Sigmoid colon (tissue), 7 donors: ENCODE measurements around the gene CCNY. TPM values are rescaled to one million over a fixed set of nuclear protein-coding genes. Genes with fewer than 3 reads are reported as not detected.

Source experiments
- DNase-seq: peaks from one replicate; pipeline ENCODE4 v3.0.0-alpha.2; 2019
- H3K27ac ChIP-seq, 4 donors: fragments of 200-600 bp; sonication (generic); one replicate each; pipeline ENCODE4 v1.5.1; 2016 to 2019; ENCODE audit warnings: mild to moderate bottlenecking in 1 of 4
- H3K27me3 ChIP-seq, 3 donors: fragments of 200-600 bp; sonication (generic); one replicate each; pipeline ENCODE4 v1.5.1; 2019; ENCODE audit warnings: mild to moderate bottlenecking in 1 of 3
- H3K36me3 ChIP-seq, 4 donors: fragments of 200-600 bp; sonication (generic); one replicate each; pipeline ENCODE4 v1.5.1; 2016 to 2019
- H3K4me1 ChIP-seq, 4 donors: fragments of 200-600 bp; sonication (generic); one replicate each; pipeline ENCODE4 v1.5.1; 2017 to 2019
- H3K4me3 ChIP-seq, 4 donors: fragments of 200-600 bp; sonication (generic); one replicate each; pipeline ENCODE4 v1.5.1; 2017 to 2019; ENCODE audit warnings: mild to moderate bottlenecking in 2 of 4, moderate library complexity in 1 of 4
- H3K9me3 ChIP-seq, 4 donors: fragments of 200-600 bp in 3 of 4; sonication (generic) in 3 of 4; one replicate each; pipeline versions ENCODE4 v1.5.1 to v1.6.1; 2013 to 2019
- CTCF ChIP-seq, 4 experiments: fragments of 450-650 bp in 3 of 4; fragments of 200-600 bp in 1 of 4; IDR thresholded peaks; one replicate each; pipeline ENCODE4 v1.5.1; 2016 to 2019; ENCODE audit warnings: antibody characterized with exemption in 4 of 4, mild to moderate bottlenecking in 3 of 4, moderate library complexity in 2 of 4
- EP300 ChIP-seq, 4 donors: sonication (generic); formaldehyde crosslinking; IDR thresholded peaks; one replicate each; pipeline ENCODE4 v1.6.1; 2017; ENCODE audit warnings: antibody characterized with exemption in 4 of 4
- POLR2A ChIP-seq, 2 donors: fragments of 450-650 bp; IDR thresholded peaks; one replicate each; pipeline ENCODE4 v1.6.1; 2016; ENCODE audit warnings: antibody characterized with exemption in 2 of 2, mild to moderate bottlenecking in 2 of 2, moderate library complexity in 2 of 2
- POLR2AphosphoS5 ChIP-seq, 4 donors: sonication (generic); formaldehyde crosslinking; IDR thresholded peaks; one replicate each; pipeline ENCODE4 v1.6.1; 2017; ENCODE audit warnings: antibody characterized with exemption in 4 of 4
- WGBS, 2 donors: extraction: QIAGEN DNeasy Blood & Tissue Kit; methylation state at CpG; one replicate each; pipeline ENCODE4 v1.1.7; 2013; 5-methylcytosine and 5-hydroxymethylcytosine counted together
- intact Hi-C: fragments of 100-400 bp; cut with DNase I; formaldehyde crosslinking; loops from one replicate; pipeline ENCODE4 v1.15.1; 2023
- polyA plus RNA-seq, 3 donors: library from polyadenylated mRNA; stranded (reverse); fragments of 200-250 nt; gene quantifications; one replicate each; pipeline ENCODE4 v1.2.3, GENCODE V29; 2013
- total RNA-seq, 4 donors: library from RNA; depleted of rRNA; stranded (reverse); fragments of >200 nt; gene quantifications; one replicate each; pipeline ENCODE4 v1.1.0, GENCODE V29; 2016
- donor health status: healthy with polysubstance abuse.
- donor health status: Bipolar disorder and iron deficiency.
- donor health status: healthy.

Gene CCNY
- total and polyA plus RNA-seq, 7 donors: 24.0 to 45.7 (median 35.7) TPM

GRCh38 chr10:35347899-35348608, 11.7 kb downstream of the CCNY start:
- no peak overlapping the region for H3K4me3 ChIP-seq
- H3K9me3 ChIP-seq: no peaks in the 10 kb centered on the region
- intact Hi-C loops: no loop called here
- H3K27ac ChIP-seq: peak overlapping the region in 1 of 4 donors; percentile 63
- H3K36me3 ChIP-seq: no peaks in the 10 kb centered on the region
- no peak for DNase-seq
- WGBS, 2 donors: 85 to 87% methylated on average over 13 of the region's 13 CpGs
- H3K4me1 ChIP-seq: peaks cover 0 to 84% (median 74%) of the 10 kb centered on the region in 4 donors
- TF ChIP-seq POLR2A (IDR thresholded peaks at IDR 0.05) (no peak), POLR2AphosphoS5 (IDR thresholded peaks at IDR 0.05) (no peak), CTCF (IDR thresholded peaks at IDR 0.05) (no peak), EP300 (IDR thresholded peaks at IDR 0.05) (no peak)
- no peaks in the 10 kb centered on the region for H3K27me3 ChIP-seq

DNA sequence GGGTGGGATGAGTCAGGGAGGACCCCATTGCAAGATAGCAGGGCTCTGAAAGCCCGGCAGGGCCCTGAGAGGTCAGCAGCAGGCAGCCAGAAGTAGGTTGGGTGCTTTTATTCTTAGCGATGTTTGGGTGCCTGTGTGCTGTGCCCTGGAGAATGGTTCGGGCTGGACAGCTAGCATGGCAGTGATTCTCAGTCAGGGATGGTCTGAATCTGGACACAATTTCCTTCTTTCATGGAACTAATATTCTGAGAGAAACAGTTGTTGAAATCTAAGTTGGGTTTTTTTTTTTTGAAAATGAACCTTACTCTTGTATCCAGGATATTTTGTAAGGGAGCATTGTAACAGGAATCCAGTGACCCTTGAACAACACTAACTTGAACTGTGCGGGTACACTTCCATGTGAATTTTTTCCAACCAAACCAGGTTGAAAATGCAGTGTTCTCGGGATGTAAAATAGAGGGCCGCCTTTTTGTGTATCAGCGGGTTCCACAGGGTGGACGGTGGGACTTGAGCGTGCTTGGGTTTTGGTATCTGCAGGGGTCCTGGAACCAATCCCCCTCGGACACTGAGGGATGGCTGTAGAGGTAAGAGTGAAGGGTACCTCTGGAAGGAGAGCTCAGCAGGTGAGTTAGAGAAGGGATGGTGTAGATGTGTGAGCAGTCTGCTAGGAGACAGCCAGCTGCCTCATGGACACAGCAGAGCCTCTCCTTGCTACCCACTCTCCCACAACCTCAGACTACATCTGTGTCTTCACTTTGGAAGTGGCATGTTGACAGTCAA, 12.5 kb downstream of the CCNY start:
- WGBS, 2 donors: 95 to 96% methylated on average over 10 of the region's 10 CpGs
- no peak for DNase-seq
- intact Hi-C loops: no loop called here
- Histone ChIP-seq H3K4me1 (peaks cover 0 to 88% (median 79%) of the 10 kb centered on the region in 4 donors), H3K9me3 (no peaks in the 10 kb centered on the region), H3K36me3 (no peaks in the 10 kb centered on the region), H3K27me3 (no peaks in the 10 kb centered on the region), H3K27ac (peak overlapping the region in 1 of 4 donors; percentile 63), H3K4me3 (no peak overlapping the region)
- TF ChIP-seq EP300 (IDR thresholded peaks at IDR 0.05) (no peak), POLR2AphosphoS5 (IDR thresholded peaks at IDR 0.05) (no peak), CTCF (IDR thresholded peaks at IDR 0.05) (no peak), POLR2A (IDR thresholded peaks at IDR 0.05) (no peak)

DNA sequence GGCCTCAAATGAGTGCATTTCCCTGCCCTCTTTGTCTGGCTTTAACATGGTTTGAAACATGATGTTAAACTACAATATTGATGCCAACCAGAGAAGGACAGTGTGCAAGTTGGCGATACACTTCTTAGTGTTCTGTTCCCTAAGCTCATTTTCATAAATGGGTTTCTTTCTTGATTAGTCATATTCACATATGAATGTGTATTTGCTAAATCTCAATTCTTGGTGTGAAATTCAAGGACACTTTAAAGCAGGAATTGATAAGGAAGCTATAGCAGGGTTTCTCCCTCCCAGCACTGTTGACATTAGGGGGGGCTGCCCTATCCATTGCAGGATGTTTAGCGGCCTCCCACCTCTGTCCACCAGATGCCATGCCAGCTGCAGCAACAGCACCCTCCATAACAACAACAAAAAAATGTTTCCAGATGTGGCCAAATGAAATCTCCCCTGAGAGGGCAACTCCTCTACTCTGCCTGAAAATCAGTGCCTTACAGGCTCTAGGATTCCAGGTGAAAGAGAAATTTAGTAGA, 13.1 kb downstream of the CCNY start:
- H3K4me3 ChIP-seq: no peak overlapping the region
- peaks cover 0 to 87% (median 83%) of the 10 kb centered on the region in 4 donors for H3K4me1 ChIP-seq
- no peaks in the 10 kb centered on the region for H3K27me3 ChIP-seq
- H3K27ac ChIP-seq: no peak overlapping the region
- no peak for DNase-seq
- intact Hi-C loops: no loop called here
- no peaks in the 10 kb centered on the region for H3K36me3 ChIP-seq
- WGBS, 2 donors: 53 to 80% methylated on average over 2 of the region's 2 CpGs
- no peaks in the 10 kb centered on the region for H3K9me3 ChIP-seq
- TF ChIP-seq POLR2A (IDR thresholded peaks at IDR 0.05) (no peak), POLR2AphosphoS5 (IDR thresholded peaks at IDR 0.05) (no peak), CTCF (IDR thresholded peaks at IDR 0.05) (no peak), EP300 (IDR thresholded peaks at IDR 0.05) (no peak)

DNA sequence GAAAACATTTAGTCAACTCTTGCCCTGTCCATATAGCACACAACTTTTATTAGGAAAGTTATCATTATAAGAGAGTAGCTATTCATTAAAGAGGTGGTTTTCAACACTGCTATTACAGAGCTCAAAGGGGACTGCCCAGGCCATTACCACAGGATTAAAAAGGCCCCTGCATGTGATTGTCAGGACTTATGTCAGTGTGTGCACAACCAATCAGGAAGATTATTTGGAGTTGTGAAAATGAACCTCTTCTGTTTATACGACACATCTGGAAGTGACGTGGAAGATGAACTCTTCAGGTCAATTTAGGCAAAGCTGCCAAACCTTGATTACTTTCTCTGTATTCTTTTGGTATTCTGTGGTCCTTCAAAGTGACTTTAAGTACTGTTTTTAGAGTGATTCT, 14.7 kb downstream of the CCNY start:
- Histone ChIP-seq H3K9me3 (no peaks in the 10 kb centered on the region), H3K27me3 (no peaks in the 10 kb centered on the region), H3K4me1 (peaks cover 0 to 85% (median 80%) of the 10 kb centered on the region in 4 donors), H3K36me3 (no peaks in the 10 kb centered on the region), H3K4me3 (no peak overlapping the region), H3K27ac (peak overlapping the region in 2 of 4 donors; percentile 15 to 47)
- intact Hi-C loops: no loop called here
- 56 to 70% methylated on average over 2 of the region's 2 CpGs for WGBS, 2 donors
- no peak for DNase-seq
- TF ChIP-seq CTCF (IDR thresholded peaks at IDR 0.05): no peak
- TF ChIP-seq EP300 (IDR thresholded peaks at IDR 0.05): no peak
